ENCODE measurements around the gene RPL35. TPM values are rescaled to one million over a fixed set of nuclear protein-coding genes. Genes with fewer than 3 reads are reported as not detected.
"Not testable (repeated sequence)": the region's sequence is repeated elsewhere in the genome, so short reads cannot be mapped to it uniquely, and the experiment has no call there.

The RPL35 gene
- total RNA-seq, 2 experiments from 2014 or later, result 1,403 to 1,537 TPM

- H3K9me3 Mint-ChIP-seq, result no peaks in the 10 kb centered on the region
- H3K27me3 Mint-ChIP-seq, result peaks cover 4% of the 10 kb centered on the region
- no peak overlapping the region for H3K27ac Mint-ChIP-seq
- peaks cover 31% of the 10 kb centered on the region for H3K36me3 Mint-ChIP-seq (ENCODE audit: low read depth)
- ChIA-PET POLR2A (no interaction called here), CTCF (interaction anchor here (1.1 to 10.0 kb wide), 3 partner anchors 16 to 82 kb away, joined by 3 to 173 read pairs (median 15); partner anchors contain the start of genes NR6A1 and OLFML2A)
- no peak for DNase-seq
- peaks cover 26% of the 10 kb centered on the region for H3K4me1 Mint-ChIP-seq
- no peak overlapping the region for H3K4me3 Mint-ChIP-seq
These were observed 6.2 kb downstream of the RPL35 start for GRCh38 chr9:124855566-124855943.

- peaks cover 7% of the 10 kb centered on the region for H3K27me3 Mint-ChIP-seq
- H3K4me3 Mint-ChIP-seq, result no peak overlapping the region
- POLR2A ChIA-PET, result no interaction called here
- H3K36me3 Mint-ChIP-seq (ENCODE audit: low read depth), result peaks cover 23% of the 10 kb centered on the region
- CTCF ChIA-PET, result interaction anchor here (1.0 to 10.0 kb wide), 4 partner anchors 9 to 82 kb away, joined by 3 to 173 read pairs (median 10); partner anchors contain the start of genes NR6A1 and OLFML2A
- H3K4me1 Mint-ChIP-seq, result peaks cover 18% of the 10 kb centered on the region
- H3K9me3 Mint-ChIP-seq, result no peaks in the 10 kb centered on the region
- H3K27ac Mint-ChIP-seq, result no peak overlapping the region
- no peak for DNase-seq
These were observed 6.9 kb downstream of the RPL35 start for GRCh38 chr9:124854822-124855221.

GRCh38 chr9:124854161-124854560 lies 7.6 kb downstream of the RPL35 start:
- Mint-ChIP-seq H3K9me3 (no peaks in the 10 kb centered on the region), H3K4me3 (no peak overlapping the region), H3K36me3 (ENCODE audit: low read depth) (peaks cover 17% of the 10 kb centered on the region), H3K27me3 (peaks cover 10% of the 10 kb centered on the region), H3K4me1 (peaks cover 12% of the 10 kb centered on the region), H3K27ac (no peak overlapping the region)
- no peak for DNase-seq
- POLR2A ChIA-PET, result no interaction called here
- CTCF ChIA-PET, result interaction anchor here (0.6 to 10.0 kb wide), 16 partner anchors 10 to 498 kb away, joined by 3 to 173 read pairs (median 4); partner anchors contain the start of genes NR6A1, OLFML2A and SCAI

- H3K4me1 Mint-ChIP-seq, result peaks cover 11% of the 10 kb centered on the region
- H3K27me3 Mint-ChIP-seq, result peaks cover 10% of the 10 kb centered on the region
- ChIA-PET CTCF (interaction anchor here (0.6 to 10.0 kb wide), 35 partner anchors 8 to 521 kb away, joined by 3 to 173 read pairs (median 4); partner anchors contain the start of genes ARPC5L, NR6A1, OLFML2A and RPL35), POLR2A (no interaction called here)
- H3K4me3 Mint-ChIP-seq, result no peak overlapping the region
- H3K36me3 Mint-ChIP-seq (ENCODE audit: low read depth), result peaks cover 12% of the 10 kb centered on the region
- DNase-seq, result no peak
- no peaks in the 10 kb centered on the region for H3K9me3 Mint-ChIP-seq
- no peak overlapping the region for H3K27ac Mint-ChIP-seq
These were observed 8.1 kb downstream of the RPL35 start for GRCh38 chr9:124853605-124854143.

GRCh38 chr9:124852829-124853531 lies 8.8 kb downstream of the RPL35 start, which contains the start of gene WDR38:
WDR38 (plus strand) TSS chr9:124853460; CDS start chr9:124853532, 72 bp downstream.
- peaks cover 11% of the 10 kb centered on the region for H3K4me1 Mint-ChIP-seq
- POLR2A ChIA-PET, result no interaction called here
- H3K27me3 Mint-ChIP-seq, result peaks cover 10% of the 10 kb centered on the region
- peak within 1 kb of the TSS; percentile 61 for H3K4me3 Mint-ChIP-seq
- CTCF ChIA-PET, result interaction anchor here (0.6 to 10.0 kb wide), 40 partner anchors 9 to 522 kb away, joined by 3 to 173 read pairs (median 4); partner anchors contain the start of genes ARPC5L, NR6A1, OLFML2A and RPL35
- H3K36me3 Mint-ChIP-seq (ENCODE audit: low read depth), result peaks cover 7% of the 10 kb centered on the region
- peak; percentile 75 for DNase-seq
- no peak within 1 kb of the TSS for H3K27ac Mint-ChIP-seq
- H3K9me3 Mint-ChIP-seq, result no peaks in the 10 kb centered on the region

GRCh38 chr9:124852121-124852828 lies 9.5 kb downstream of the RPL35 start:
- POLR2A ChIA-PET, result no interaction called here
- Mint-ChIP-seq H3K4me1 (peaks cover 7% of the 10 kb centered on the region), H3K27me3 (peaks cover 12% of the 10 kb centered on the region), H3K4me3 (peak overlapping the region; percentile 61), H3K27ac (no peak overlapping the region), H3K36me3 (ENCODE audit: low read depth) (no peaks in the 10 kb centered on the region), H3K9me3 (no peaks in the 10 kb centered on the region)
- DNase-seq, result no peak
- CTCF ChIA-PET, result interaction anchor here (0.6 to 10.0 kb wide), 27 partner anchors 9 to 523 kb away, joined by 3 to 173 read pairs (median 5); partner anchors contain the start of genes ARPC5L, NR6A1, OLFML2A and RPL35

- DNase-seq, result no peak
These were observed 12.0 kb downstream of the RPL35 start for GRCh38 chr9:124849801-124850200.

GRCh38 chr9:124846969-124847368 lies 14.8 kb downstream of the RPL35 start:
- no peak overlapping the region for H3K27ac Mint-ChIP-seq
- no peak overlapping the region for H3K4me3 Mint-ChIP-seq
- no peaks in the 10 kb centered on the region for H3K4me1 Mint-ChIP-seq
- peaks cover 10% of the 10 kb centered on the region for H3K27me3 Mint-ChIP-seq
- H3K36me3 Mint-ChIP-seq (ENCODE audit: low read depth), result no peaks in the 10 kb centered on the region
- no peaks in the 10 kb centered on the region for H3K9me3 Mint-ChIP-seq
- no peak for DNase-seq
- ChIA-PET CTCF (interaction anchor here (0.5 to 1.6 kb wide), 4 partner anchors 17 to 191 kb away, joined by 3 to 6 read pairs (median 4); no protein-coding TSS in a partner anchor), POLR2A (no interaction called here)

More at GRCh38 chr9:124849801-124850200, 12.0 kb downstream of the RPL35 start:
- peaks cover 12% of the 10 kb centered on the region for H3K27me3 Mint-ChIP-seq
- H3K27ac Mint-ChIP-seq, result no peak overlapping the region
- CTCF ChIA-PET, result interaction anchor here (1.0 to 10.0 kb wide), 2 partner anchors 11 to 77 kb away, joined by 3 to 173 read pairs; partner anchors contain the start of genes NR6A1 and OLFML2A
- no peaks in the 10 kb centered on the region for H3K9me3 Mint-ChIP-seq
- POLR2A ChIA-PET, result no interaction called here
- H3K4me1 Mint-ChIP-seq, result peaks cover 7% of the 10 kb centered on the region
- H3K36me3 Mint-ChIP-seq (ENCODE audit: low read depth), result no peaks in the 10 kb centered on the region
- no peak overlapping the region for H3K4me3 Mint-ChIP-seq

GRCh38 chr9:124846467-124846866 lies 15.3 kb downstream of the RPL35 start:
- H3K4me3 Mint-ChIP-seq; DNase-seq; H3K9me3 Mint-ChIP-seq; H3K27me3 Mint-ChIP-seq; POLR2A ChIA-PET; H3K4me1 Mint-ChIP-seq; H3K36me3 Mint-ChIP-seq (ENCODE audit: low read depth): not testable (repeated sequence)
- peak overlapping the region; percentile 54 for H3K27ac Mint-ChIP-seq
- CTCF ChIA-PET, result interaction anchor here (0.7 to 0.9 kb wide), 2 partner anchors 17 to 22 kb away, joined by 3 to 5 read pairs; no protein-coding TSS in a partner anchor

GRCh38 chr9:124844291-124844690 lies 17.5 kb downstream of the RPL35 start:
- no peak overlapping the region for H3K4me3 Mint-ChIP-seq
- no peak overlapping the region for H3K27ac Mint-ChIP-seq
- H3K36me3 Mint-ChIP-seq (ENCODE audit: low read depth), result no peaks in the 10 kb centered on the region
- H3K9me3 Mint-ChIP-seq, result no peaks in the 10 kb centered on the region
- no peak for DNase-seq
- ChIA-PET POLR2A (no interaction called here), CTCF (interaction anchor here (0.9 kb wide), 1 partner anchor 9 kb away, joined by 3 read pairs; the partner anchor contains the start of gene WDR38)
- H3K27me3 Mint-ChIP-seq, result peaks cover 5% of the 10 kb centered on the region
- no peaks in the 10 kb centered on the region for H3K4me1 Mint-ChIP-seq

- ChIA-PET POLR2A (no interaction called here), CTCF (interaction anchor here (0.9 to 3.8 kb wide), 2 partner anchors 10 kb away, joined by 3 to 26 read pairs; partner anchors contain the start of gene WDR38)
- DNase-seq, result no peak
- Mint-ChIP-seq H3K36me3 (ENCODE audit: low read depth) (no peaks in the 10 kb centered on the region), H3K9me3 (no peaks in the 10 kb centered on the region), H3K27me3 (peaks cover 5% of the 10 kb centered on the region), H3K4me3 (no peak overlapping the region), H3K27ac (no peak overlapping the region), H3K4me1 (no peaks in the 10 kb centered on the region)
These were observed 18.2 kb downstream of the RPL35 start for GRCh38 chr9:124843456-124844034.

Data from activated CD4-positive, alpha-beta T cell treated with anti-CD3 and anti-CD28 coated beads, Interleukin-2, amount 10 ng/mL, durations not matched to agents 7 days and 5 days (primary cell).